Spleen (tissue), 7 donors: ENCODE measurements around the gene PSENEN.

Experiments
- CTCF ChIP-seq, 11 experiments: fragments of 200-600 bp in 7 of 11; fragments of 450-650 bp in 4 of 11; sonication (generic) in 4 of 11; IDR thresholded peaks in 8 of 11; conservative IDR thresholded peaks in 3 of 11; 1 replicate in 7 of 11; 2 replicates in 4 of 11; pipeline versions ENCODE4 v1.4.0 to v1.8.0; 2016 to 2021; ENCODE audit warnings: antibody characterized with exemption in 11 of 11, inconsistent platforms in 4 of 11, mild to moderate bottlenecking in 1 of 11
- POLR2A ChIP-seq, 3 donors: fragments of 450-650 bp; IDR thresholded peaks; one replicate each; pipeline ENCODE4 v1.5.1; 2017; ENCODE audit warnings: antibody characterized with exemption in 3 of 3, mild to moderate bottlenecking in 1 of 3
- POLR2AphosphoS5 ChIP-seq, 3 donors: sonication (generic); formaldehyde crosslinking; IDR thresholded peaks; one replicate each; pipeline ENCODE4 v1.5.1; 2017; ENCODE audit warnings: antibody characterized with exemption in 3 of 3
- donor health status: DM: no; HTN: no; CAD: no; lungs with moderate emphysema.
- donor health status: DM: no; HTN: no; CAD: no.
- donor health status: DM: no; HTN: no; CAD: no.

GRCh38 chr19:35792888-35793287 is 47.4 kb downstream of the PSENEN start:
- TF ChIP-seq CTCF (IDR thresholded peaks at IDR 0.05 in 8 of 11, conservative IDR thresholded peaks at IDR 0.05 in 3 of 11) (no peak), POLR2A (IDR thresholded peaks at IDR 0.05) (no peak), POLR2AphosphoS5 (IDR thresholded peaks at IDR 0.05) (no peak)
